T-helper 17 cell (primary cell): ENCODE measurements around the gene OR52N4. TPM values are rescaled to one million over a fixed set of nuclear protein-coding genes. Genes with fewer than 3 reads are reported as not detected.

ENCODE experiments used
- ATAC-seq: fragments of 150-1000 bp; cut with Tn5 transposase; 2 replicates; pipeline ENCODE4 v1.10.0; 2021; ENCODE audit warnings: mild to moderate bottlenecking, moderate library complexity
- DNase-seq, 3 donors: peaks; one replicate each; pipeline versions ENCODE4 v3.0.0 to v3.0.0-alpha.2; 2020 to 2021
- H3K9me3 ChIP-seq: one replicate; pipeline ENCODE4 v1.7.0; 2013; ENCODE audit warnings: low read length, mild to moderate bottlenecking; ENCODE audit not compliant: control insufficient read depth, poor library complexity, severe bottlenecking
- H3K27ac Mint-ChIP-seq: one replicate; pipeline ENCODE4 v1.8.0; 2022; ENCODE audit warnings: mild to moderate bottlenecking, moderate library complexity, mixed read lengths
- H3K27me3 Mint-ChIP-seq: one replicate; pipeline ENCODE4 v1.8.0; 2022; ENCODE audit warnings: mixed read lengths
- H3K36me3 Mint-ChIP-seq: one replicate; pipeline ENCODE4 v1.8.0; 2022; ENCODE audit warnings: low read depth, mixed read lengths
- H3K4me1 Mint-ChIP-seq: one replicate; pipeline ENCODE4 v1.8.0; 2022; ENCODE audit warnings: mild to moderate bottlenecking, mixed read lengths
- H3K4me3 Mint-ChIP-seq: one replicate; pipeline ENCODE4 v1.8.0; 2022; ENCODE audit warnings: mild to moderate bottlenecking, moderate library complexity, mixed read lengths
- total RNA-seq, 4 donors: library from RNA in 2 of 4; stranded (reverse) in 2 of 4; gene quantifications; one replicate each; pipeline ENCODE4 v1.2.3 and lab custom pipeline; 2022 to 2026

Gene OR52N4
- total RNA-seq, 2 donors from 2014 or later, result 1.3 to 1.4 TPM

DNA sequence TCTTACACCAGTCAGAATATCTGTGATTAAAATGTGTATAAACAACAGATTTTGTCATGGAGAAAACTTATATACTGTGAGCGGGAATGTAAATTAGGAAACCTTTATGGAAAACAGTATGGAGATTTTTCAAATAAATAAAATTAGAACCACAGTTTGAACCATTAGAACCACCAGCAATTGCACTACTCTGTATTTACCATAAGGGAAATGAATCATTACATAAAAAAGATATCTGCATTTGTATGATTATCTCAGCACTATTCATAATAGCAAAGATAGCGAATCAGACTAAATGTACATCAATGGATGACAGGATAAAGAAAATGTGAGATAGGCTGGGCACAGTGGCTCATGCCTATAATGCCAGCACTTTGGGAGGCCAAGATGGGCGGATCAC, 7.4 kb upstream of the OR52N4 start:
- Mint-ChIP-seq H3K27me3 (no peaks in the 10 kb centered on the region), H3K36me3 (no peaks in the 10 kb centered on the region), H3K4me1 (no peaks in the 10 kb centered on the region), H3K27ac (no peak overlapping the region), H3K4me3 (no peak overlapping the region)
- H3K9me3 ChIP-seq, result no peaks in the 10 kb centered on the region
- ATAC-seq (no peak), DNase-seq (no peak)

DNA sequence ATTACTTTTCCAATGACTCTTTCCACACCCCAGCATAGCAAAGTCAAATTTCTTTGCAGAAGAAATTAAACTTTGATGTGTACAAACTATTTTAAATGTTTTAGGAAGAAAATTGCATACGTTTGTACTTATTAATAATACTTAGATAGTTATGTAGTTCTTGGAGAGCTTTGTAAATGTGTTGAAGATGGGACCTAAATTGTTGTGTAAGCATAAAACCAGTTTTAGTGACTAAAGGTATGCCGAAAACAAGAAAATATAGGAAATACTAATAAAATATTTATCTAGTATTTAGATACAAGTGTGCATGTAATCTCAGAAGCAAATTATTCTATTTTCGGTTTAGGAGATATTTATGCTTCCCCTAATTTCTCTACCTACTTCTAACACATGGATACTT, 4.2 kb upstream of the OR52N4 start:
- H3K36me3 Mint-ChIP-seq, result no peaks in the 10 kb centered on the region
- ATAC-seq (no peak), DNase-seq (no peak)
- H3K4me3 Mint-ChIP-seq, result no peak overlapping the region
- no peaks in the 10 kb centered on the region for H3K9me3 ChIP-seq
- no peaks in the 10 kb centered on the region for H3K4me1 Mint-ChIP-seq
- no peaks in the 10 kb centered on the region for H3K27me3 Mint-ChIP-seq
- no peak overlapping the region for H3K27ac Mint-ChIP-seq

GRCh38 chr11:5767056-5767455, 13.0 kb downstream of the OR52N4 start:
- DNase-seq, result no peak
- ATAC-seq, result no peak
- H3K4me1 Mint-ChIP-seq, result no peaks in the 10 kb centered on the region
- H3K27ac Mint-ChIP-seq, result no peak overlapping the region
- no peaks in the 10 kb centered on the region for H3K27me3 Mint-ChIP-seq
- H3K9me3 ChIP-seq, result no peaks in the 10 kb centered on the region
- H3K4me3 Mint-ChIP-seq, result no peak overlapping the region
- H3K36me3 Mint-ChIP-seq, result no peaks in the 10 kb centered on the region

GRCh38 chr11:5783255-5783654, 29.2 kb downstream of the OR52N4 start, which contains the start of gene OR52N5:
Gene OR52N5 (minus strand): TSS chr11:5783355. CDS start chr11:5778634, 4,721 bp downstream.
- Mint-ChIP-seq H3K4me1 (peaks cover 4% of the 10 kb centered on the region), H3K27me3 (peaks cover 20% of the 10 kb centered on the region), H3K27ac (no peak within 1 kb of the TSS), H3K4me3 (no peak within 1 kb of the TSS), H3K36me3 (peaks cover 2% of the 10 kb centered on the region)
- H3K9me3 ChIP-seq, result no peaks in the 10 kb centered on the region
- ATAC-seq (no peak), DNase-seq (no peak)

DNA sequence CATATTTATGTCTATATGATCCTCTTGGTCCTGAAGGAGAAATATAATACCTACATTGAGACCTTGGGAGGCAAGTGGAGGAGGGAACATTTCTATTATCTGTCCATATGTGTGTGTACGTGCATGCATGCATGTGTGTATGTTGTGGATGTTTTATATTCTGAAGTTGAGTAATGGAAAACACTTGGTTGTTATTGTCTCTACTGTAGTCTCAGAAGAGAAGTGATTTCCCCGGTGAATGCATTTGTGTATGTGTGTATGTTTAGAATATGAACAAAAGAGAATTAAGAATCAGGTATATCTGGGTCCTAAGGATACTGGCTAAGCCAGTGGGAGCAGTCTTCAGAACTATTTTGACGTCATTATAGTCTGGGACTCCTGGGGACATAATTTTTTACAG, 37.1 kb downstream of the OR52N4 start, which contains the start of gene OR52N1:
Gene OR52N1, minus strand, starts transcription at position 101 of the 400 bp plus-strand sequence. CDS start 2,449 bp downstream, outside the sequence.
- no peak for DNase-seq
- H3K4me1 Mint-ChIP-seq, result no peaks in the 10 kb centered on the region
- peaks cover 23% of the 10 kb centered on the region for H3K27me3 Mint-ChIP-seq
- H3K4me3 Mint-ChIP-seq, result no peak within 1 kb of the TSS
- H3K9me3 ChIP-seq, result no peaks in the 10 kb centered on the region
- no peak for ATAC-seq
- no peak within 1 kb of the TSS for H3K27ac Mint-ChIP-seq
- no peaks in the 10 kb centered on the region for H3K36me3 Mint-ChIP-seq

DNA sequence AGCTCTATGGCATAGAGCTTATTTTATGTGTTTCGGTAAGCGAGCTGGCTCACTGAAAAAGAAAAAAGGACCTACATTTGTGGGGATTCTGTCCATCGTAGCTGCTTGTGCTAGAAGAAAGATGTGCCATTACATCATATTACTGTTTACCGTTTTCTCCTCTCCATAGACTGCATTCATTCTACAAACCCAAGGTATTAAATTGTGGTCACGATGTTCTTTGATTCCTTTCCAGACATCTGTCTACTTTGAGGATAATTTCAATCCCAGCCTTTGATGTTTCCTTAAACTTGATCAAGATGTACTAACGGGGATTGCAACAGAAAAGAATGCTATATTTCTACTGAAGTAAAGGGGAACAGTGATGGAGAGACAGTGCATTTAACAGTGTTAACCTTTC, 42.5 kb downstream of the OR52N4 start:
- no peaks in the 10 kb centered on the region for H3K9me3 ChIP-seq
- Mint-ChIP-seq H3K27me3 (peaks cover 42% of the 10 kb centered on the region), H3K4me1 (no peaks in the 10 kb centered on the region), H3K4me3 (no peak overlapping the region), H3K27ac (no peak overlapping the region), H3K36me3 (no peaks in the 10 kb centered on the region)
- no peak for ATAC-seq
- DNase-seq, result no peak

- peaks cover 3% of the 10 kb centered on the region for H3K36me3 Mint-ChIP-seq
- no peak for ATAC-seq
Observed at GRCh38 chr11:5803982-5804381, 49.9 kb downstream of the OR52N4 start.

More at GRCh38 chr11:5803982-5804381, 49.9 kb downstream of the OR52N4 start:
- no peaks in the 10 kb centered on the region for H3K9me3 ChIP-seq
- H3K27ac Mint-ChIP-seq, result no peak overlapping the region
- H3K4me1 Mint-ChIP-seq, result peaks cover 4% of the 10 kb centered on the region
- no peak overlapping the region for H3K4me3 Mint-ChIP-seq
- H3K27me3 Mint-ChIP-seq, result peaks cover 45% of the 10 kb centered on the region
- no peak for DNase-seq

Other genes starting within 250 kb of the OR52N4 start
- under 1 TPM in 1 of 2 donors, not detected in 1; 0.20 TPM for gene UBQLN3, start 244.3 kb upstream of the OR52N4 start, total RNA-seq
- under 1 TPM; 0.29 to 0.42 TPM for gene UBQLNL, start 237.5 kb upstream of the OR52N4 start, total RNA-seq
- not detected for gene OR52H1, start 205.7 kb upstream of the OR52N4 start, total RNA-seq
- gene OR52B6, start 173.4 kb upstream of the OR52N4 start, total RNA-seq, result not detected
- not detected for gene TRIM6, start 157.6 kb upstream of the OR52N4 start, total RNA-seq
- gene TRIM34, start 129.2 kb upstream of the OR52N4 start, total RNA-seq, result 1 to 10 TPM; 3.8 to 6.5 TPM
- gene TRIM5, start 69.2 kb upstream of the OR52N4 start, total RNA-seq, result 10 to 100 TPM in 1 of 2 donors, 1 to 10 TPM in 1; 9.9 to 10.4 TPM
- 100 to 1,000 TPM; 273 to 293 TPM for gene TRIM22, start 64.5 kb upstream of the OR52N4 start, total RNA-seq
- under 1 TPM in 1 of 2 donors, not detected in 1; 0.20 TPM for gene OR56B1, start 17.8 kb upstream of the OR52N4 start, total RNA-seq
- gene OR52N5, start 29.1 kb downstream of the OR52N4 start, total RNA-seq, result not detected
- gene OR52N1, start 37.0 kb downstream of the OR52N4 start, total RNA-seq, result not detected
- not detected for gene OR52N2, start 54.7 kb downstream of the OR52N4 start, total RNA-seq
- gene OR52E6, start 87.7 kb downstream of the OR52N4 start, total RNA-seq, result not detected
- not detected for gene OR52E8, start 103.4 kb downstream of the OR52N4 start, total RNA-seq
- not detected for gene OR52E4, start 126.4 kb downstream of the OR52N4 start, total RNA-seq
- not detected for gene OR52E5, start 139.0 kb downstream of the OR52N4 start, total RNA-seq
- not detected for gene OR56A3, start 188.0 kb downstream of the OR52N4 start, total RNA-seq
- gene OR56A5, start 214.3 kb downstream of the OR52N4 start, total RNA-seq, result not detected
- gene OR52L1, start 232.7 kb downstream of the OR52N4 start, total RNA-seq, result not detected